Lung (tissue), 12 donors: Measurements from ENCODE around the gene ACVR2B. TPM values are rescaled to one million over a fixed set of nuclear protein-coding genes. Genes with fewer than 3 reads are reported as not detected.

Experiments
- ATAC-seq: fragments of 200-7000 bp; cut with Tn5 transposase; one replicate; pipeline ENCODE4 v1.9.1; 2020; ENCODE audit warnings: moderate number of reproducible peaks; ENCODE audit not compliant: insufficient read depth, low FRiP score
- DNase-seq, 3 donors: peaks; one replicate each; pipeline ENCODE4 v3.0.0-alpha.2; 2013 to 2017
- H3K27ac ChIP-seq, 2 donors: one replicate each; pipeline ENCODE4 v1.5.1; 2013; ENCODE audit warnings: mild to moderate bottlenecking in 2 of 2, moderate library complexity in 2 of 2, control low read depth in 1 of 2, inconsistent platforms in 1 of 2, low read depth in 1 of 2, low read length in 1 of 2
- H3K27me3 ChIP-seq, 3 donors: one replicate each; pipeline ENCODE4 v1.5.1; 2013; ENCODE audit warnings: low read length in 2 of 3; ENCODE audit not compliant: control insufficient read depth in 3 of 3, insufficient read depth in 3 of 3
- H3K36me3 ChIP-seq, 4 donors: one replicate each; pipeline ENCODE4 v1.5.1; 2013; ENCODE audit warnings: low read length in 4 of 4, mild to moderate bottlenecking in 1 of 4, moderate library complexity in 1 of 4; ENCODE audit not compliant: control insufficient read depth in 4 of 4, insufficient read depth in 4 of 4
- H3K4me1 ChIP-seq, 5 donors: one replicate each; pipeline ENCODE4 v1.5.1; 2013; ENCODE audit warnings: low read length in 5 of 5, mild to moderate bottlenecking in 2 of 5, moderate library complexity in 1 of 5; ENCODE audit not compliant: control insufficient read depth in 5 of 5, insufficient read depth in 5 of 5
- H3K4me3 ChIP-seq: one replicate; pipeline ENCODE4 v1.5.1; 2013; ENCODE audit warnings: mild to moderate bottlenecking, control low read depth, moderate library complexity
- H3K9ac ChIP-seq, 2 donors: one replicate each; pipeline ENCODE4 v1.5.1; 2013; ENCODE audit warnings: low read length in 2 of 2, control low read depth in 1 of 2; ENCODE audit not compliant: insufficient read depth in 1 of 2
- H3K9me3 ChIP-seq, 4 donors: one replicate each; pipeline ENCODE4 v1.5.1; 2013; ENCODE audit warnings: low read length in 3 of 4, mild to moderate bottlenecking in 1 of 4, moderate library complexity in 1 of 4; ENCODE audit not compliant: control insufficient read depth in 4 of 4, insufficient read depth in 3 of 4
- WGBS, 2 donors: extraction: QIAGEN DNeasy Blood & Tissue Kit; methylation state at CpG; one replicate each; pipeline ENCODE4 v1.1.7; 2013; 5-methylcytosine and 5-hydroxymethylcytosine counted together
- polyA plus RNA-seq, 2 donors: library from polyadenylated mRNA; stranded (reverse); fragments of 200-250 nt; gene quantifications; one replicate each; pipeline ENCODE4 v1.2.1, GENCODE V29; 2013
- total RNA-seq, 2 donors: library from RNA; depleted of rRNA in 1 of 2; stranded (reverse); fragments of >200 nt in 1 of 2; gene quantifications; one replicate each; pipeline ENCODE4 v1.2.1, GENCODE V29; 2014 to 2021
- TF ChIP-seq, protein P1 (sequence below): IDR thresholded peaks from 2 replicates; pipeline ENCODE4 v1.5.1; 2012; ENCODE audit warnings: mild to moderate bottlenecking; ENCODE audit errors: control extremely low read depth, extremely low read depth
- donor health status: control.
- donor health status: control.
- donor health status: Bipolar disorder and iron deficiency.
- donor health status: healthy.
- donor health status: DM: yes; HTN: yes; CAD: no.

Gene ACVR2B
- total and polyA plus RNA-seq, 4 donors: 0.80 to 16.0 (median 3.5) TPM

DNA sequence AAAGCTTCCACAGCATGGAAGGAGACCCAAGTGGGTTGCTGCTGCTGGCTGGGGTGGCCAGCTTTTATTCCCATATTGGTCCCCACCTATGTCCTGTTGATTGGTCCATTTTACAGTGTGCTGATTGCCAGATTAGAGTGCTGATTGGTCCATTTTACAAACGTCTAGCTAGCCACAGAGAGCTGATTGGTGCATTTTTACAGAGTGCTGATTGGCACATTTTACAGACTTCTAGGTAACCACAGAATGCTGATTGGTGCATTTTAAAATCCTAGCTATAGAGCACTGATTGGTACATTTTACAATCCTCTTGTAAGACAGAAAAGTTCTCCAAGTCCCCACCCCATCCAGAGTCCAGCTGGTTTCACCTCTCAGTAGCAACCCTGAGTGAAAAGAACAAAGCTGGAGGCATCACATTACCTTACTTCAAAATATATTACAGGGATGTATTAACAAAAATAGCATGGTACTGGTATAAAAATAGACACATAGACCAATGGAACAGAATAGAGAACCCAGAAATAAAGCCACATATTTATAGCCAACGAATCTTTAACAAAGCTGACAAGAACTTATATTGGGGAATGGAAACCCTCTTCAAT, 7.5 kb upstream of the ACVR2B start:
- WGBS, 2 donors: 69 to 90% methylated on average over 2 of the region's 2 CpGs
- no peaks in the 10 kb centered on the region for H3K9me3 ChIP-seq
- H3K36me3 ChIP-seq: no peaks in the 10 kb centered on the region
- no peak for DNase-seq
- no peak overlapping the region for H3K9ac ChIP-seq
- no peak for ATAC-seq
- H3K4me1 ChIP-seq: no peaks in the 10 kb centered on the region
- H3K27me3 ChIP-seq: no peaks in the 10 kb centered on the region
- H3K4me3 ChIP-seq: no peak overlapping the region
- no peak overlapping the region for H3K27ac ChIP-seq
- TF ChIP-seq, protein P1, sequence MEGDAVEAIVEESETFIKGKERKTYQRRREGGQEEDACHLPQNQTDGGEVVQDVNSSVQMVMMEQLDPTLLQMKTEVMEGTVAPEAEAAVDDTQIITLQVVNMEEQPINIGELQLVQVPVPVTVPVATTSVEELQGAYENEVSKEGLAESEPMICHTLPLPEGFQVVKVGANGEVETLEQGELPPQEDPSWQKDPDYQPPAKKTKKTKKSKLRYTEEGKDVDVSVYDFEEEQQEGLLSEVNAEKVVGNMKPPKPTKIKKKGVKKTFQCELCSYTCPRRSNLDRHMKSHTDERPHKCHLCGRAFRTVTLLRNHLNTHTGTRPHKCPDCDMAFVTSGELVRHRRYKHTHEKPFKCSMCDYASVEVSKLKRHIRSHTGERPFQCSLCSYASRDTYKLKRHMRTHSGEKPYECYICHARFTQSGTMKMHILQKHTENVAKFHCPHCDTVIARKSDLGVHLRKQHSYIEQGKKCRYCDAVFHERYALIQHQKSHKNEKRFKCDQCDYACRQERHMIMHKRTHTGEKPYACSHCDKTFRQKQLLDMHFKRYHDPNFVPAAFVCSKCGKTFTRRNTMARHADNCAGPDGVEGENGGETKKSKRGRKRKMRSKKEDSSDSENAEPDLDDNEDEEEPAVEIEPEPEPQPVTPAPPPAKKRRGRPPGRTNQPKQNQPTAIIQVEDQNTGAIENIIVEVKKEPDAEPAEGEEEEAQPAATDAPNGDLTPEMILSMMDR: no peak

DNA sequence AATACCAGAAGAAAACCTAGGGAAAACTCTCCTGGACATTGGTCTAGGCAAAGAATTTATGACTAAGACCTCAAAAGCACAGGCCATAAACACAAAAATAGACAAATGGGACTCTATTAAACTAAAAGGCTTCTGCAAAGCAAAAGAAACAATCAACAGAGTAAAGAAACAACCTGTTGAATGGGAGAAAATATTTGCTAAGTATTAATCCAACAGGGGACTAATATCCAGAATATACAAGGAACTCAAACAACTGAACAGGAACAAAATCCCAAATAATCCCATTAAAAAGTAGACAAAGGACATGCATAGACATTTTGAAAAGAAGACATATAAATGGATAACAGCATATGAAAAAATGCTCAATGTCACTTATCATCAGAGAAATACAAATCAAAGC, 6.9 kb upstream of the ACVR2B start:
- Histone ChIP-seq H3K27me3 (no peaks in the 10 kb centered on the region), H3K4me3 (no peak overlapping the region), H3K9me3 (no peaks in the 10 kb centered on the region), H3K36me3 (no peaks in the 10 kb centered on the region), H3K9ac (no peak overlapping the region), H3K27ac (no peak overlapping the region), H3K4me1 (no peaks in the 10 kb centered on the region)
- ATAC-seq: no peak
- no peak for DNase-seq
- TF ChIP-seq, protein P1: no peak

DNA sequence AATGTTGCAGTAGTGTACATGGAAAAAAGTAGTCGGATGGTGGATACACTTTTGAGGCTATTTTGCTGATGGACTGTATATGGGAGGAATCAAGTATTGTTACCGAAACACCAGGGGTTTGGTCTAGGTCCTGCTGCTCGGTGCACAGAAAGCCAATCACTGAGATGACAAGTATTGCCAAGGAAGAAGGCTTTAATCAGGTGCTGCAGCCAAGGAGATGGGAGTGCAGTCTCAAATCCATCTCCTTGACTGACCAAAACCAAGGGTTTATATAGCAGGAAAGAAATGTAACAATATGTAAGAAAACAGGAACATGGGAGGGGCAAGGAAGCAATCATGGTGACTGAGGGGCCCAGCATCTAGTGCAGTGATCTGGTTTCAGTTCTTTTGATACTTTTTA, 2.8 kb upstream of the ACVR2B start:
- ATAC-seq (no peak), DNase-seq (no peak)
- Histone ChIP-seq H3K27me3 (no peaks in the 10 kb centered on the region), H3K36me3 (no peaks in the 10 kb centered on the region), H3K9ac (no peak overlapping the region), H3K4me1 (peaks cover 0 to 10% (median 0%) of the 10 kb centered on the region in 5 donors), H3K27ac (no peak overlapping the region), H3K4me3 (no peak overlapping the region), H3K9me3 (no peaks in the 10 kb centered on the region)
- TF ChIP-seq, protein P1: no peak
- 96 to 98% methylated on average over 3 of the region's 3 CpGs for WGBS, 2 donors

DNA sequence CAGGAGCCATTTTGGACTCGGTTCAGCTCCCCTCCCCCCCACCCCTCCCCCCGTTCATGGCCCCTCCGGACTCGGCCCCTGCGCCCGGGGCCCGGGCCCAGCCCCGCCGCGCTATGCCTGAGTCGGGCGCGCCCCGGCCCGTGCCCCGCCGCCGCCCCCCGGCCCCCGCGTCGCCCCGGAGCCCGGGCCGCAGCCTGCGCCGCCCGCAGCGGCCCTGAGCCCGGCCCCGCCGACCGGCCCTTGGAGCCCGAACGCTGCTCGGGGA, 155 bp downstream of the ACVR2B start:
- no peaks in the 10 kb centered on the region for H3K9me3 ChIP-seq
- H3K36me3 ChIP-seq: no peaks in the 10 kb centered on the region
- no peaks in the 10 kb centered on the region for H3K27me3 ChIP-seq
- H3K4me3 ChIP-seq: peak overlapping the region; percentile 66
- ATAC-seq (no peak), DNase-seq (no peak)
- H3K27ac ChIP-seq: peak overlapping the region; percentile 91
- TF ChIP-seq, protein P1: no peak
- H3K9ac ChIP-seq: no peak overlapping the region
- peaks cover 0 to 24% (median 2%) of the 10 kb centered on the region in 5 donors for H3K4me1 ChIP-seq
- WGBS, 2 donors: 0 to 1% methylated on average over 11 to 36 of the region's 36 CpGs
